ENCODE measurements around the gene SH3BP2.

Gene SH3BP2

DNA sequence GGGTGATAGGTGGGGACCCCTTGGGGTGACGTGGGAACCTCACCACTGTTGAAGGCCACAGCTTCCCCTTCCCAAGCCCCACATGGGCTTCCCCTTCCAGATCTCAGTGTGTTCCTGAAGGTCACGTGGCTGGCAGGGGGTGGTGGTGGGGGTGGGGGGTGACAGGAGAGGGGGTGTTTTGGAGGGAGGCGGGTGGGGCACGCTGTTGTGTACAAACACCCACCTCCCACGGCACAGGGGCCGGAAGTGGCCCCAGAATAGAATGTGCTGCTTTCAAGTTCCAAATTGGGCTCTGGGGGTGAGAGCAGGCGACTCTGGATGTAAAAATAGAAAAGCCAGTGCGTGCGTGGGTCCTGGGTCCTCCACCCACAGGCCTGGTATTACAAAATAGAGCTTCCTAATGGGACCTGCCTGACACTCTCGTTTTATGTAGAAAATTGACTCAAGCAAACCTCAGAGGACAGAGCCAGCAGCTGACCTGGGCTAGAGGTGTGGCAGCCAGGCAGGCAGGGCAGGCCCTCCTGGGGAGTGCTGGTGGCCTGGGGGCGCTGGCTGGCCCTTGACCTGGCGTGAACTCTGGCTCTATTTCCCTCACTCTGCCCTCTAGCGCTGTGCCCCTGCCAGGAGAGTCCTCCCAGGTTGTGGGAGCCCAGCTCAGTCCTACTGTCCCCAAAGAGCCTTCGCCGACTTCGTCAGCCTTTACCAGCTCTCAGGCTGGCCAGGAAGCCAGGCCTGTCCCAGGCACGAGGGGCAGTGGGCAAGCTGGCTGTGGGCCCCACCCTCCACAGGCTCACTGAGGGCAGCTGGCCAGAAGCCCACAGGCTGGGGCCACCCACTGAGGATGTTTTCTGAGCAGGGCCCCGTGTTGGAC, 5.4 kb upstream of the SH3BP2 start:
- no peak overlapping the region for H3K27ac ChIP-seq (ENCODE audit: low read depth, low read length)
- no peak overlapping the region for H3K4me3 ChIP-seq (ENCODE audit: low read depth in 1 of 2, low read length in 2 of 2)
- H3K27me3 ChIP-seq (ENCODE audit: control insufficient read depth in 1 of 2, insufficient read depth in 2 of 2, low read length in 2 of 2): no peaks in the 10 kb centered on the region
- H3K4me1 ChIP-seq (ENCODE audit: insufficient read depth, low read length): no peaks in the 10 kb centered on the region
- no peaks in the 10 kb centered on the region for H3K9me3 ChIP-seq (ENCODE audit: low read length)
- no peak overlapping the region for H3K9ac ChIP-seq (ENCODE audit: low read length)
- H3K36me3 ChIP-seq (ENCODE audit: insufficient read depth, low read length): no peaks in the 10 kb centered on the region

DNA sequence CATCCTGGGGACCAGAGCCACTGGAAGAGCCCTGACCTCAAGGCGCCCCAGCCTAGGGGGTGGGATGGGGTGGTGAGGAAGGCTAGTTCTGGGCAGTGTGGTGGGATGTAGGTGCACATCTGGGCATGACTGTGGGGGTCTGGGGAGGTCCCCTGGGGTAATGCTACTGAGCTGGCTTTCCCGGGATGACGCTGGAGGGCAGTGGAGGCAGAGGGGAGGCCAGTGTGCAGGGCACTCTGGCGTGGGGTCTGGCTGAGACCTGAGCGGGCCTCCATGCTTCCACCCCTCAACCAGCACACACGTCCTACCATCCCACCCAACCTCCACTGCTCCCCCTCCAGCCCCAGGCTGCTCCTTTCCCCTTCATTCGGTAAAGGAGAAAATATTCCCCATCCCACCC, 4.8 kb upstream of the SH3BP2 start:
- Histone ChIP-seq H3K9ac (ENCODE audit: low read length) (no peak overlapping the region), H3K27me3 (ENCODE audit: control insufficient read depth in 1 of 2, insufficient read depth in 2 of 2, low read length in 2 of 2) (no peaks in the 10 kb centered on the region), H3K4me3 (ENCODE audit: low read depth in 1 of 2, low read length in 2 of 2) (no peak overlapping the region), H3K4me1 (ENCODE audit: insufficient read depth, low read length) (no peaks in the 10 kb centered on the region), H3K36me3 (ENCODE audit: insufficient read depth, low read length) (no peaks in the 10 kb centered on the region), H3K27ac (ENCODE audit: low read depth, low read length) (no peak overlapping the region), H3K9me3 (ENCODE audit: low read length) (no peaks in the 10 kb centered on the region)

DNA sequence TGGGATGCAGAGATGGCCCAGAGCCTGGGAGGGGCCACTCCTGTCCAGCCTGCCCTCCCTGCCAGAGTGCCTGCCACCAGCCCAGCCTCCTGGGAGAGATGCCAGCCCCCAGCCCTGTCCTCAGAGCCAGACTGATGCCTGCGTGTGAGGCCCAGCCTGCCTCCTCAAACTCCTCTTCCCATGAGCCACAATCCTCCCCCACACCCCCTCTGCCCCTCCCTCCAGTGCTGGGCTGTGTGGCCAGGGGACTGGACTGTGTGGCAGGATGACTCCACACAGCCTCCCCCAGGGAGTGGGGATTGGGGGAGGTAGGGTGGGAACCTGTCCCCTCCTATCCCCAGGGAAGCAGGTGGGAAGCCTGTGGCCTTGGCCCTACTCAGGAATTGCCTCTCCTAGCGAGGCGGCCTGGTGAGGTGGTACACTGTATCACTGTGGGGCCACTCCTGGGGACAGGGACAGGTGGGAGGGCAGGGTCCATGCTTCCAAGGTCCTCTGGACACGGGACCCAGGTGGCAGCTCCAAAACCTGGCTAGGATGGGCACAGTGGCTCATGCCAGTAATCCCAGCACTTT, 4.3 kb upstream of the SH3BP2 start:
- no peaks in the 10 kb centered on the region for H3K36me3 ChIP-seq (ENCODE audit: insufficient read depth, low read length)
- H3K4me1 ChIP-seq (ENCODE audit: insufficient read depth, low read length): peaks cover 2% of the 10 kb centered on the region
- no peak overlapping the region for H3K4me3 ChIP-seq (ENCODE audit: low read depth in 1 of 2, low read length in 2 of 2)
- no peaks in the 10 kb centered on the region for H3K9me3 ChIP-seq (ENCODE audit: low read length)
- no peak overlapping the region for H3K9ac ChIP-seq (ENCODE audit: low read length)
- no peaks in the 10 kb centered on the region for H3K27me3 ChIP-seq (ENCODE audit: control insufficient read depth in 1 of 2, insufficient read depth in 2 of 2, low read length in 2 of 2)
- no peak overlapping the region for H3K27ac ChIP-seq (ENCODE audit: low read depth, low read length)

DNA sequence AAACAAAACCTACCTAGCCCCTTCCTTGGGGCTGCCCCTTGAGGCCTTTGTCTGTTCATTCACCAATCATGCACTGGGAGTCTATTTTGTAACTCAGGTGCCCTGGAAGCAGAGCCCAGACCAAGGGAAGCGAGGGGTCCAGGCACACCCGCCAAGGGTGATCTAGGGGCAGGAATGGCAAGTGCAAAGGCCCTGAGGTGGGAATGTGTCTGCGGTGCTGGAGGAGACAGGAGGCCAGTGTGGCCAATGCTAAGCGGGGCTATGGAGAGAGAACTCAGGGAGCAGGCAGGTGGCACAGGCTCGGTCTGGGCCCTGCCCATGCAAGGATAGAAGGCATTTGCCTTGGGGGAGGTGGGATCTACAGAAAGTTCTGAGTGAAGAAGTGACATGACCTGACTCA, 3.5 kb upstream of the SH3BP2 start:
- H3K27ac ChIP-seq (ENCODE audit: low read depth, low read length): no peak overlapping the region
- no peaks in the 10 kb centered on the region for H3K9me3 ChIP-seq (ENCODE audit: low read length)
- H3K4me3 ChIP-seq (ENCODE audit: low read depth in 1 of 2, low read length in 2 of 2): no peak overlapping the region
- no peaks in the 10 kb centered on the region for H3K36me3 ChIP-seq (ENCODE audit: insufficient read depth, low read length)
- peaks cover 10% of the 10 kb centered on the region for H3K4me1 ChIP-seq (ENCODE audit: insufficient read depth, low read length)
- H3K9ac ChIP-seq (ENCODE audit: low read length): no peak overlapping the region
- no peaks in the 10 kb centered on the region for H3K27me3 ChIP-seq (ENCODE audit: control insufficient read depth in 1 of 2, insufficient read depth in 2 of 2, low read length in 2 of 2)

GRCh38 chr4:2789793-2790582, 2.9 kb upstream of the SH3BP2 start:
- H3K9me3 ChIP-seq (ENCODE audit: low read length): no peaks in the 10 kb centered on the region
- peaks cover 15% of the 10 kb centered on the region for H3K4me1 ChIP-seq (ENCODE audit: insufficient read depth, low read length)
- H3K27me3 ChIP-seq (ENCODE audit: control insufficient read depth in 1 of 2, insufficient read depth in 2 of 2, low read length in 2 of 2): no peaks in the 10 kb centered on the region
- H3K27ac ChIP-seq (ENCODE audit: low read depth, low read length): no peak overlapping the region
- no peak overlapping the region for H3K9ac ChIP-seq (ENCODE audit: low read length)
- no peaks in the 10 kb centered on the region for H3K36me3 ChIP-seq (ENCODE audit: insufficient read depth, low read length)
- H3K4me3 ChIP-seq (ENCODE audit: low read depth in 1 of 2, low read length in 2 of 2): no peak overlapping the region

- H3K27ac ChIP-seq (ENCODE audit: low read depth, low read length): no peak overlapping the region
- H3K36me3 ChIP-seq (ENCODE audit: insufficient read depth, low read length): no peaks in the 10 kb centered on the region
- H3K4me3 ChIP-seq (ENCODE audit: low read depth in 1 of 2, low read length in 2 of 2): no peak overlapping the region
- no peak overlapping the region for H3K9ac ChIP-seq (ENCODE audit: low read length)
- H3K27me3 ChIP-seq (ENCODE audit: control insufficient read depth in 1 of 2, insufficient read depth in 2 of 2, low read length in 2 of 2): no peaks in the 10 kb centered on the region
- H3K4me1 ChIP-seq (ENCODE audit: insufficient read depth, low read length): peaks cover 18% of the 10 kb centered on the region
- H3K9me3 ChIP-seq (ENCODE audit: low read length): no peaks in the 10 kb centered on the region
Observed at GRCh38 chr4:2790583-2791517, 2.0 kb upstream of the SH3BP2 start.

- Histone ChIP-seq H3K9ac (ENCODE audit: low read length) (no peak overlapping the region), H3K4me1 (ENCODE audit: insufficient read depth, low read length) (peaks cover 26% of the 10 kb centered on the region), H3K36me3 (ENCODE audit: insufficient read depth, low read length) (no peaks in the 10 kb centered on the region), H3K4me3 (ENCODE audit: low read depth in 1 of 2, low read length in 2 of 2) (no peak overlapping the region), H3K27ac (ENCODE audit: low read depth, low read length) (no peak overlapping the region), H3K27me3 (ENCODE audit: control insufficient read depth in 1 of 2, insufficient read depth in 2 of 2, low read length in 2 of 2) (no peaks in the 10 kb centered on the region), H3K9me3 (ENCODE audit: low read length) (no peaks in the 10 kb centered on the region)
Observed at GRCh38 chr4:2791518-2792395, 1.1 kb upstream of the SH3BP2 start.

- Histone ChIP-seq H3K27ac (ENCODE audit: low read depth, low read length) (no peak overlapping the region), H3K9me3 (ENCODE audit: low read length) (no peaks in the 10 kb centered on the region), H3K27me3 (ENCODE audit: control insufficient read depth in 1 of 2, insufficient read depth in 2 of 2, low read length in 2 of 2) (no peaks in the 10 kb centered on the region), H3K36me3 (ENCODE audit: insufficient read depth, low read length) (no peaks in the 10 kb centered on the region), H3K4me1 (ENCODE audit: insufficient read depth, low read length) (peaks cover 30% of the 10 kb centered on the region), H3K9ac (ENCODE audit: low read length) (no peak overlapping the region), H3K4me3 (ENCODE audit: low read depth in 1 of 2, low read length in 2 of 2) (no peak overlapping the region)
Observed at GRCh38 chr4:2792396-2792710, 532 bp upstream of the SH3BP2 start.

- Histone ChIP-seq H3K27ac (ENCODE audit: low read depth, low read length) (peak overlapping the region; percentile 69), H3K4me1 (ENCODE audit: insufficient read depth, low read length) (peaks cover 39% of the 10 kb centered on the region), H3K9ac (ENCODE audit: low read length) (peak overlapping the region; percentile 21), H3K27me3 (ENCODE audit: control insufficient read depth in 1 of 2, insufficient read depth in 2 of 2, low read length in 2 of 2) (no peaks in the 10 kb centered on the region), H3K4me3 (ENCODE audit: low read depth in 1 of 2, low read length in 2 of 2) (peak overlapping the region; percentile 58 to 66), H3K36me3 (ENCODE audit: insufficient read depth, low read length) (no peaks in the 10 kb centered on the region), H3K9me3 (ENCODE audit: low read length) (no peaks in the 10 kb centered on the region)
Observed at GRCh38 chr4:2793586-2794485, 951 bp downstream of the SH3BP2 start.
